Stimulated activated CD4-positive, alpha-beta T cell treated with anti-CD3 and anti-CD28 coated beads, Interleukin-1b, Interleukin-23, amount 100 ng/mL, for 48 hours (primary cell): Measurements from ENCODE around the gene ADAP1.

Experiments used
- DNase-seq: peaks from one replicate; pipeline ENCODE4 v3.0.0-alpha.2; 2020

Gene ADAP1

GRCh38 chr7:988963-989529 lies 34.6 kb upstream of the ADAP1 start:
- no peak for DNase-seq

GRCh38 chr7:988426-988911 lies 34.0 kb upstream of the ADAP1 start:
- DNase-seq: no peak

GRCh38 chr7:987909-988308 lies 33.4 kb upstream of the ADAP1 start:
- DNase-seq: no peak

GRCh38 chr7:986766-987751 lies 32.6 kb upstream of the ADAP1 start:
- no peak for DNase-seq

GRCh38 chr7:985915-986741 lies 31.6 kb upstream of the ADAP1 start:
- DNase-seq: no peak

GRCh38 chr7:985127-985416 lies 30.6 kb upstream of the ADAP1 start:
- DNase-seq: no peak

- DNase-seq: no peak
These were observed 30.1 kb upstream of the ADAP1 start for GRCh38 chr7:984361-985126.

- DNase-seq: no peak
These were observed 29.2 kb upstream of the ADAP1 start for GRCh38 chr7:983616-984071.

- no peak for DNase-seq
These were observed 28.6 kb upstream of the ADAP1 start, which contains the start of gene CYP2W1 for GRCh38 chr7:983004-983615. Gene CYP2W1 (plus strand): TSS chr7:983181. CDS start chr7:983212, 31 bp downstream.

GRCh38 chr7:982511-983003 lies 28.1 kb upstream of the ADAP1 start:
- DNase-seq: no peak

GRCh38 chr7:981793-982510 lies 27.5 kb upstream of the ADAP1 start:
- no peak for DNase-seq

- no peak for DNase-seq
These were observed 25.5 kb upstream of the ADAP1 start for GRCh38 chr7:979886-980571.

- no peak for DNase-seq
These were observed 24.7 kb upstream of the ADAP1 start for GRCh38 chr7:979151-979550.

GRCh38 chr7:978416-979091 lies 24.1 kb upstream of the ADAP1 start:
- DNase-seq: no peak

GRCh38 chr7:978049-978346 lies 23.5 kb upstream of the ADAP1 start:
- DNase-seq: no peak

GRCh38 chr7:977326-978048 lies 23.0 kb upstream of the ADAP1 start:
- no peak for DNase-seq

GRCh38 chr7:976901-977325 lies 22.4 kb upstream of the ADAP1 start:
- DNase-seq: no peak

- no peak for DNase-seq
These were observed 21.4 kb upstream of the ADAP1 start for GRCh38 chr7:975702-976473.
